Gastrocnemius medialis (tissue), 4 donors: ENCODE results near the gene XYLT1. TPM values are rescaled to one million over a fixed set of nuclear protein-coding genes. Genes with fewer than 3 reads are reported as not detected.

Experiments used
- ATAC-seq, 2 donors: fragments of 150-250 bp; one replicate each; pipeline ENCODE4 v1.9.1; 2016
- DNase-seq, 2 donors: peaks; one replicate each; pipeline ENCODE4 v3.0.0-alpha.2; 2019
- H3K27ac ChIP-seq, 4 donors: fragments of 200-600 bp; sonication (generic); 1 replicate in 1 of 4; 2 replicates in 3 of 4; pipeline ENCODE4 v1.5.1; 2016 to 2018; ENCODE audit warnings: mild to moderate bottlenecking in 2 of 4, moderate library complexity in 1 of 4
- H3K27me3 ChIP-seq, 3 donors: fragments of 200-600 bp; sonication (generic) in 2 of 3; 1 replicate in 1 of 3; 2 replicates in 2 of 3; pipeline versions ENCODE4 v1.5.1 to v1.6.0; 2016 to 2019; ENCODE audit warnings: mild to moderate bottlenecking in 1 of 3, moderate library complexity in 1 of 3
- H3K36me3 ChIP-seq, 2 donors: fragments of 200-600 bp; sonication (generic) in 1 of 2; one replicate each; pipeline ENCODE4 v1.5.1; 2017 to 2018
- H3K4me1 ChIP-seq, 2 donors: fragments of 200-600 bp; sonication (generic) in 1 of 2; one replicate each; pipeline ENCODE4 v1.5.1; 2016 to 2017; ENCODE audit warnings: mild to moderate bottlenecking in 2 of 2
- H3K4me3 ChIP-seq, 4 donors: fragments of 200-600 bp; sonication (generic) in 3 of 4; 1 replicate in 1 of 4; 2 replicates in 3 of 4; pipeline ENCODE4 v1.5.1; 2016 to 2019; ENCODE audit warnings: mild to moderate bottlenecking in 2 of 4
- H3K9me3 ChIP-seq, 3 donors: fragments of 200-600 bp; sonication (generic) in 2 of 3; 1 replicate in 1 of 3; 2 replicates in 2 of 3; pipeline ENCODE4 v1.5.1; 2016 to 2019
- POLR2A ChIP-seq, 2 donors: fragments of 450-650 bp; IDR thresholded peaks; one replicate each; pipeline ENCODE4 v1.6.1; 2017; ENCODE audit warnings: antibody characterized with exemption in 2 of 2, mild to moderate bottlenecking in 2 of 2, moderate library complexity in 2 of 2
- in situ Hi-C, 4 donors: fragments of 200-750 bp; cut with MboI; loops; one replicate each; pipeline versions ENCODE4 v1.15.0 to v1.8.0; 2017; ENCODE audit warnings: low sequenced_read_pairs in 4 of 4
- intact Hi-C: fragments of 100-400 bp; cut with DNase I; formaldehyde crosslinking; loops from one replicate; pipeline ENCODE4 v1.15.1; 2023; ENCODE audit warnings: low total_unique reads
- total RNA-seq, 4 donors: library from RNA; depleted of rRNA; stranded (reverse); fragments of >200 nt; gene quantifications; one replicate each; pipeline versions ENCODE4 v1.1.0 to v1.2.3, GENCODE V29; 2016
- TF ChIP-seq, protein P1 (sequence below), 5 experiments: fragments of 450-650 bp in 3 of 5; fragments of 200-600 bp in 2 of 5; sonication (generic) in 2 of 5; IDR thresholded peaks in 4 of 5; conservative IDR thresholded peaks in 1 of 5; 1 replicate in 4 of 5; 2 replicates in 1 of 5; pipeline ENCODE4 v1.5.1; 2016 to 2019; ENCODE audit warnings: antibody characterized with exemption in 5 of 5, mild to moderate bottlenecking in 3 of 5, moderate library complexity in 3 of 5

Gene XYLT1
- total RNA-seq, 4 donors from 2014 or later = 0.87 to 7.9 (median 1.4) TPM

- Histone ChIP-seq H3K36me3 (no peaks in the 10 kb centered on the region), H3K27me3 (no peaks in the 10 kb centered on the region), H3K9me3 (no peaks in the 10 kb centered on the region), H3K27ac (no peak overlapping the region), H3K4me3 (no peak overlapping the region), H3K4me1 (no peaks in the 10 kb centered on the region)
- no peak for ATAC-seq
- in situ Hi-C loops (loop anchor here in 1 of 4 donors (25.0 kb wide), 1 partner anchor 411 kb away; no protein-coding TSS in a partner anchor), intact Hi-C loops (no loop called here)
- no peak for DNase-seq
- TF ChIP-seq, protein P1, sequence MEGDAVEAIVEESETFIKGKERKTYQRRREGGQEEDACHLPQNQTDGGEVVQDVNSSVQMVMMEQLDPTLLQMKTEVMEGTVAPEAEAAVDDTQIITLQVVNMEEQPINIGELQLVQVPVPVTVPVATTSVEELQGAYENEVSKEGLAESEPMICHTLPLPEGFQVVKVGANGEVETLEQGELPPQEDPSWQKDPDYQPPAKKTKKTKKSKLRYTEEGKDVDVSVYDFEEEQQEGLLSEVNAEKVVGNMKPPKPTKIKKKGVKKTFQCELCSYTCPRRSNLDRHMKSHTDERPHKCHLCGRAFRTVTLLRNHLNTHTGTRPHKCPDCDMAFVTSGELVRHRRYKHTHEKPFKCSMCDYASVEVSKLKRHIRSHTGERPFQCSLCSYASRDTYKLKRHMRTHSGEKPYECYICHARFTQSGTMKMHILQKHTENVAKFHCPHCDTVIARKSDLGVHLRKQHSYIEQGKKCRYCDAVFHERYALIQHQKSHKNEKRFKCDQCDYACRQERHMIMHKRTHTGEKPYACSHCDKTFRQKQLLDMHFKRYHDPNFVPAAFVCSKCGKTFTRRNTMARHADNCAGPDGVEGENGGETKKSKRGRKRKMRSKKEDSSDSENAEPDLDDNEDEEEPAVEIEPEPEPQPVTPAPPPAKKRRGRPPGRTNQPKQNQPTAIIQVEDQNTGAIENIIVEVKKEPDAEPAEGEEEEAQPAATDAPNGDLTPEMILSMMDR (IDR thresholded peaks at IDR 0.05 in 4 of 5, conservative IDR thresholded peaks at IDR 0.05 in 1 of 5) = no peak
- no peak for TF ChIP-seq POLR2A (IDR thresholded peaks at IDR 0.05)
Measured at GRCh38 chr16:17176199-17176598, 294.6 kb downstream of the XYLT1 start.

- DNase-seq (peak; percentile 26 to 52), ATAC-seq (peak in 1 of 2 donors; percentile 21)
- H3K36me3 ChIP-seq = no peaks in the 10 kb centered on the region
- no peaks in the 10 kb centered on the region for H3K9me3 ChIP-seq
- intact Hi-C loops (no loop called here), in situ Hi-C loops (no loop called here)
- no peaks in the 10 kb centered on the region for H3K27me3 ChIP-seq
- H3K27ac ChIP-seq = no peak overlapping the region
- H3K4me3 ChIP-seq = no peak overlapping the region
- H3K4me1 ChIP-seq = no peaks in the 10 kb centered on the region
- TF ChIP-seq POLR2A (IDR thresholded peaks at IDR 0.05) = no peak
- TF ChIP-seq, protein P1 (IDR thresholded peaks at IDR 0.05 in 4 of 5, conservative IDR thresholded peaks at IDR 0.05 in 1 of 5) = no peak
Measured at GRCh38 chr16:17173281-17173680, 297.5 kb downstream of the XYLT1 start.

DNA sequence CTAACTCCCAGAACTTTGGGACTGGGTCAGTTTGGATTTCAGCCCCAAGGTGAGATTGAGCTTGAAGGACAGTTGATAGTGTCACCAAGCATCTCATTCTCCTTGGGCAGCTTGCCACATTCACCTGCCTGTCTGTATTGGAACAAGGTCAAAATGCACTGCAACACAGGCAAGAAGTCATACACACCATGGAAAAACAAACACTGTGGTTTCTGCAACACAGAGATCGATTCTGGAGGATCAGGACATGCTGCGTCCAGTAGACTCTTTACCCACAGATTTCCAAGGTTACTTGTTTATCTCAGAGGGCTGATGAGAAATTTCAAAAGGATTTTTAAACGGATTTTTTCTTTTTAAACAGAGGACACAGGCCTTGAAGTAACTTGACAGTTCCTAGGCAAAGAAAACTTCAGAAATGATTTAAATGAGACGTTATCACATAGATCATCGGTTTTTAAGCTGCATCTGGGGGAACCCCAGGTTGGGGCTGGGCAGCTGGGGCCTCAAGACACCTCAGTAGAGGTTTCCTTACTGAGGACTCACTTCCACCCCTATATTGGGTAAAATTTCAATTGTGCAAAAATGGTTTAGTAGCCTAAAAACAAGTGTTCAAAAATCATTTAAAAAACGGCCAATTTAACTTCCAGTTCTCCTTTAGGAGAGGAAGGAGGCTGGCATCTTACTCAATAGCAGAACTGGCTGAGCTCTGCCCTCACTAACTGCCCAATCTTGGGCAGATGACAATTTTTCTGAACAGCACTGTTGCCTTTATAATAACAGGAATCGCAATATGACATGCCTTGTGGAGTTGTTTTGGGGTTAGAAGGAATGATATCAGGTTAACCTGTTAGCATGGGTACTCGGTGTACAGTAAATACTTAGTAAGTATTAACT is 299.3 kb downstream of the XYLT1 start:
- no peak overlapping the region for H3K27ac ChIP-seq
- ATAC-seq = no peak
- intact Hi-C loops = no loop called here
- H3K27me3 ChIP-seq = no peaks in the 10 kb centered on the region
- H3K4me1 ChIP-seq = no peaks in the 10 kb centered on the region
- H3K9me3 ChIP-seq = no peaks in the 10 kb centered on the region
- no peak overlapping the region for H3K4me3 ChIP-seq
- in situ Hi-C loops = no loop called here
- TF ChIP-seq, protein P1 (IDR thresholded peaks at IDR 0.05 in 4 of 5, conservative IDR thresholded peaks at IDR 0.05 in 1 of 5) = no peak
- no peak for TF ChIP-seq POLR2A (IDR thresholded peaks at IDR 0.05)
- no peaks in the 10 kb centered on the region for H3K36me3 ChIP-seq
- no peak for DNase-seq

GRCh38 chr16:17170435-17170834 is 300.3 kb downstream of the XYLT1 start:
- Histone ChIP-seq H3K27me3 (no peaks in the 10 kb centered on the region), H3K4me3 (no peak overlapping the region), H3K27ac (no peak overlapping the region), H3K36me3 (no peaks in the 10 kb centered on the region), H3K9me3 (no peaks in the 10 kb centered on the region), H3K4me1 (no peaks in the 10 kb centered on the region)
- intact Hi-C loops (no loop called here), in situ Hi-C loops (no loop called here)
- DNase-seq (no peak), ATAC-seq (no peak)
- TF ChIP-seq POLR2A (IDR thresholded peaks at IDR 0.05) = no peak
- TF ChIP-seq, protein P1 (IDR thresholded peaks at IDR 0.05 in 4 of 5, conservative IDR thresholded peaks at IDR 0.05 in 1 of 5) = no peak
